ENCODE data around the gene MSRB2. TPM values are rescaled to one million over a fixed set of nuclear protein-coding genes. Genes with fewer than 3 reads are reported as not detected.

MSRB2 gene
- polyA plus RNA-seq, 3 donors, result 19.7 to 37.3 (median 31.6) TPM

DNA sequence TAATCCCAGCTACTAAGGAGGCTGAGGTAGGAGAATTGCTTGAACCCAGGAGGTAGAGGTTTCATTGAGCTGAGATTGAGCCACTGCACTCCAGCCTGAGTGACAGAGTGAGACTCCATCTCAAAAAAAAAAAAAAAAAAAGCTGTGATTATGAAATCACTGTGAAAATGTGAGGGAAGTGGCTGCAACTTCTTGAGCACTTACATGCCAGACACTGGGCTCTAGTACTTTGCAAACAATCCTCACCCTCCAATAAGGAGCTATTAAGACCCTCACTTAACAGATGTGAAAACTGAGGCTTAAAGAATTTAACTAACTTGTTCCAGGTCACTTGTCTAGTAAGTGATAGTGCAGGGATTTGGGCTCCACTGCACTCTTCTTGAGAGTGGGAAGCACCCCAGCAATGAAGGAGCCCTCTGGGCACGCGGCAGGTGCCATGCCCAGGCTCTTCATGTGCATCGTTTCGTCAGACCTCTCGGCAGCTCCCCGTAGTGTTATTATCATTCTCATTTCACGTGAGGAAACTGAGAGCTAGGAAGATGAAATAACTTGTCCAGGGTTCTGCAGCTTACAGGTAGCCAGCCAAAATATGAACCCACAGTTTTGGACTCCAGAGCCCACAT lies 19.0 kb downstream of the MSRB2 start:
- peaks cover 43 to 83% of the 10 kb centered on the region in 2 donors for H3K36me3 ChIP-seq (replicated peaks in 1 of 2; ENCODE audit: control insufficient read depth in 1 of 2, insufficient read depth in 2 of 2, low read length in 2 of 2)
- DNase-seq, result no peak
- H3K27me3 Mint-ChIP-seq (ENCODE audit: low read depth in 3 of 3), result peaks cover 0 to 1% (median 0%) of the 10 kb centered on the region in 3 donors
- H3K27me3 ChIP-seq (ENCODE audit: control insufficient read depth in 2 of 2, insufficient read depth in 2 of 2, low read length in 2 of 2), result no peaks in the 10 kb centered on the region
- 98% methylated on average over 5 of the region's 7 CpGs for WGBS (ENCODE audit: insufficient coverage)
- H3K36me3 Mint-ChIP-seq, result peaks cover 52 to 60% of the 10 kb centered on the region in 2 donors
- peaks cover 7 to 9% of the 10 kb centered on the region in 2 donors for H3K4me1 ChIP-seq (ENCODE audit: control insufficient read depth in 1 of 2, insufficient read depth in 2 of 2, low read length in 2 of 2)
- no peak overlapping the region for H3K9ac ChIP-seq (ENCODE audit: insufficient read depth, low read length, poor library complexity, severe bottlenecking)
- peak overlapping the region in 1 of 2 donors; percentile 31 for H3K4me3 Mint-ChIP-seq
- intact Hi-C loops (cut with micrococcal nuclease), result no loop called here
- peaks cover 0 to under 1% (median 0%) of the 10 kb centered on the region in 7 donors for H3K9me3 Mint-ChIP-seq
- H3K4me3 ChIP-seq (replicated peaks in 1 of 3; ENCODE audit: low read depth in 2 of 3, low read length in 3 of 3), result no peak overlapping the region
- no peaks in the 10 kb centered on the region for H3K9me3 ChIP-seq (replicated peaks in 1 of 2; ENCODE audit: control insufficient read depth in 1 of 2, insufficient read depth in 1 of 2, low read length in 2 of 2)
- no peak overlapping the region for H3K27ac ChIP-seq (ENCODE audit: low read depth in 1 of 2, low read length in 2 of 2)
- H3K79me2 ChIP-seq (ENCODE audit: insufficient read depth, low read length), result no peaks in the 10 kb centered on the region
- peaks cover 15% of the 10 kb centered on the region for H3K4me1 Mint-ChIP-seq
- H3K27ac Mint-ChIP-seq, result peak overlapping the region in 2 of 7 donors; percentile 25 to 26
- no peak overlapping the region for H3K4me2 ChIP-seq (replicated peaks; ENCODE audit: extremely low read depth, low read length, poor library complexity, severe bottlenecking)
- no peak overlapping the region for H2AFZ ChIP-seq (ENCODE audit: insufficient read depth, low read depth, low read length, poor library complexity, severe bottlenecking)
- TF ChIP-seq CTCF (IDR thresholded peaks at IDR 0.05), result no peak
- no peaks in the 10 kb centered on the region for H4K20me1 ChIP-seq (ENCODE audit: insufficient read depth, low read length)

DNA sequence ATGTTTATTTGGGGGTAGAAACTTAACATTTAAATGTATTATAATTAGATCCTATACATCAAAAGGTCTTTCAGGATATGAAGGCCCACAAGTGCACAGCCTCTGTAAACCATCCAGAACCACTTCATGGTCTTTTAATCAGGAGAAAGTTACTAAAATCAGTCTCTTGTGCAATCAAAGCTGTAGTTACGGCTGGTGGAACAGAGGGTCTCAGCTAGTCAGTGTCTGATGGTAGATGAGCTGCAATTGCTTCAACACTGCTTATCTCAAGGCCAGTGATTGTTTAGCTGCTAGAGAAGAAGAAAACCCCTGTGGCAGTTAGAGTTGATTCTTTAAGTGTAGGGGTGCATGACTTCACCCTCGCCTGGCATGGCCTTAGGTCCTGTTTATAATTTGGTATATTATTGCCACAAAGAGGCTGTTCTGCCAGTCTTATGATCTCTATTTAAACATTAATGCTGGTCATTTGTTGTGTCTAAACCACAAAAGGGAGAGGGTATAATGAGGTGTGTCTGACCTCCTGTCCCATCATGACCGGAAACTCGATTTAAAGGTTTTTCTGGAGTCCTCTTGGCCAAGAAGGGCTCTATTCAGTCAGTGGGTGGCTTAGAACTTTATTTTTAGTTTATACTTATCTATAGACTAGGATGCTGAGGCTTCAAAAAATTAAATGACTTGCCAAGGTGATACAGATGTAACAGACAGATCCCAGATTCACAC lies 21.3 kb downstream of the MSRB2 start:
- H3K36me3 ChIP-seq (replicated peaks in 1 of 2; ENCODE audit: control insufficient read depth in 1 of 2, insufficient read depth in 2 of 2, low read length in 2 of 2), result peaks cover 40 to 84% of the 10 kb centered on the region in 2 donors
- H3K9me3 Mint-ChIP-seq, result peaks cover 0 to 2% (median 0%) of the 10 kb centered on the region in 7 donors
- H3K36me3 Mint-ChIP-seq, result peaks cover 54 to 64% of the 10 kb centered on the region in 2 donors
- no peak for TF ChIP-seq CTCF (IDR thresholded peaks at IDR 0.05)
- H3K4me3 Mint-ChIP-seq, result no peak overlapping the region
- no peak for DNase-seq
- intact Hi-C loops (cut with micrococcal nuclease), result no loop called here
- WGBS (ENCODE audit: insufficient coverage), result no CpG with 5 or more reads among the region's 4 CpGs
- no peak overlapping the region for H3K27ac Mint-ChIP-seq
- H3K27me3 Mint-ChIP-seq (ENCODE audit: low read depth in 3 of 3), result peaks cover 0 to 1% (median 0%) of the 10 kb centered on the region in 3 donors
- no peak overlapping the region for H2AFZ ChIP-seq (ENCODE audit: insufficient read depth, low read depth, low read length, poor library complexity, severe bottlenecking)
- H3K79me2 ChIP-seq (ENCODE audit: insufficient read depth, low read length), result no peaks in the 10 kb centered on the region
- no peaks in the 10 kb centered on the region for H3K9me3 ChIP-seq (replicated peaks in 1 of 2; ENCODE audit: control insufficient read depth in 1 of 2, insufficient read depth in 1 of 2, low read length in 2 of 2)
- no peak overlapping the region for H3K4me3 ChIP-seq (replicated peaks in 1 of 3; ENCODE audit: low read depth in 2 of 3, low read length in 3 of 3)
- H3K4me1 Mint-ChIP-seq, result peaks cover 15% of the 10 kb centered on the region
- H3K9ac ChIP-seq (ENCODE audit: insufficient read depth, low read length, poor library complexity, severe bottlenecking), result no peak overlapping the region
- peaks cover 7 to 9% of the 10 kb centered on the region in 2 donors for H3K4me1 ChIP-seq (ENCODE audit: control insufficient read depth in 1 of 2, insufficient read depth in 2 of 2, low read length in 2 of 2)
- no peak overlapping the region for H3K27ac ChIP-seq (ENCODE audit: low read depth in 1 of 2, low read length in 2 of 2)
- H4K20me1 ChIP-seq (ENCODE audit: insufficient read depth, low read length), result no peaks in the 10 kb centered on the region
- no peak overlapping the region for H3K4me2 ChIP-seq (replicated peaks; ENCODE audit: extremely low read depth, low read length, poor library complexity, severe bottlenecking)
- H3K27me3 ChIP-seq (ENCODE audit: control insufficient read depth in 2 of 2, insufficient read depth in 2 of 2, low read length in 2 of 2), result no peaks in the 10 kb centered on the region
